Right atrium auricular region (tissue), 2 donors: ENCODE data around the gene PPY. TPM values are rescaled to one million over a fixed set of nuclear protein-coding genes. Genes with fewer than 3 reads are reported as not detected.

Source experiments
- DNase-seq: peaks from one replicate; pipeline ENCODE4 v3.0.0-alpha.2; 2019; ENCODE audit warnings: low spot score
- H3K27ac ChIP-seq, 2 donors: fragments of 200-600 bp; sonication (generic); 1 replicate in 1 of 2; 2 replicates in 1 of 2; pipeline ENCODE4 v1.5.1; 2016 to 2019
- H3K27me3 ChIP-seq, 2 donors: fragments of 200-600 bp; sonication (generic); one replicate each; pipeline versions ENCODE4 v1.5.1 to v1.6.0; 2017 to 2019
- H3K36me3 ChIP-seq: fragments of 200-600 bp; sonication (generic); one replicate; pipeline ENCODE4 v1.5.1; 2016
- H3K4me1 ChIP-seq, 2 donors: fragments of 200-600 bp; sonication (generic); one replicate each; pipeline versions ENCODE4 v1.5.1 to v1.6.0; 2017 to 2019
- H3K4me3 ChIP-seq, 2 donors: fragments of 200-600 bp; sonication (generic); 1 replicate in 1 of 2; 2 replicates in 1 of 2; pipeline ENCODE4 v1.5.1; 2017 to 2019; ENCODE audit warnings: mild to moderate bottlenecking in 1 of 2, moderate library complexity in 1 of 2
- H3K9me3 ChIP-seq, 2 donors: fragments of 200-600 bp; sonication (generic); one replicate each; pipeline ENCODE4 v1.5.1; 2019
- total RNA-seq, 2 donors: library from RNA; depleted of rRNA; stranded (reverse); fragments of >200 nt; gene quantifications; one replicate each; pipeline ENCODE4 v1.1.0, GENCODE V29; 2016
- TF ChIP-seq, protein P1 (sequence below), 2 donors: fragments of 200-600 bp; sonication (generic); IDR thresholded peaks; one replicate each; pipeline ENCODE4 v1.5.1; 2019; ENCODE audit warnings: antibody characterized with exemption in 2 of 2

The PPY gene
- total RNA-seq, 2 donors from 2014 or later, result not detected

DNA sequence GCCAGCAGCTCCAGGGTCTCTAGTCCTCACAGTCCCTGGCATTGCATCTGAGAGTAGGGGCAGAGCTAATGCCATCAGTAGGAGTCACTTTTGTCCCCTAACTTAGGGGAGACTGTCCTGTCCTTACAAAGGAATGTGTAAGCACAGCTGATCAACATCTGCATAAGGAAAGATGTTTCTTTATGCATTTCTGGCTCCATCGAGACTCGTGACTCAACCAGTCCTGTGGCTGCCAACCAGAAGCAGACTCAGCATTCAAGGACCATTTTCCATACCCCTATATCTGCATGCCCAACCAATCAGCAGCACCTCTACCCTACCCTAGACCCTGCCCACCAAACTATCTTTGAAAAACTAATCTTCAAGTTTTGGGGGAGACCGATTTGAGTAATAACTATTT lies 26.7 kb downstream of the PPY start:
- Histone ChIP-seq H3K27me3 (no peaks in the 10 kb centered on the region), H3K4me3 (no peak overlapping the region), H3K27ac (no peak overlapping the region), H3K36me3 (no peaks in the 10 kb centered on the region), H3K4me1 (peaks cover 0 to 4% of the 10 kb centered on the region in 2 donors), H3K9me3 (no peaks in the 10 kb centered on the region)
- DNase-seq, result no peak
- TF ChIP-seq, protein P1, sequence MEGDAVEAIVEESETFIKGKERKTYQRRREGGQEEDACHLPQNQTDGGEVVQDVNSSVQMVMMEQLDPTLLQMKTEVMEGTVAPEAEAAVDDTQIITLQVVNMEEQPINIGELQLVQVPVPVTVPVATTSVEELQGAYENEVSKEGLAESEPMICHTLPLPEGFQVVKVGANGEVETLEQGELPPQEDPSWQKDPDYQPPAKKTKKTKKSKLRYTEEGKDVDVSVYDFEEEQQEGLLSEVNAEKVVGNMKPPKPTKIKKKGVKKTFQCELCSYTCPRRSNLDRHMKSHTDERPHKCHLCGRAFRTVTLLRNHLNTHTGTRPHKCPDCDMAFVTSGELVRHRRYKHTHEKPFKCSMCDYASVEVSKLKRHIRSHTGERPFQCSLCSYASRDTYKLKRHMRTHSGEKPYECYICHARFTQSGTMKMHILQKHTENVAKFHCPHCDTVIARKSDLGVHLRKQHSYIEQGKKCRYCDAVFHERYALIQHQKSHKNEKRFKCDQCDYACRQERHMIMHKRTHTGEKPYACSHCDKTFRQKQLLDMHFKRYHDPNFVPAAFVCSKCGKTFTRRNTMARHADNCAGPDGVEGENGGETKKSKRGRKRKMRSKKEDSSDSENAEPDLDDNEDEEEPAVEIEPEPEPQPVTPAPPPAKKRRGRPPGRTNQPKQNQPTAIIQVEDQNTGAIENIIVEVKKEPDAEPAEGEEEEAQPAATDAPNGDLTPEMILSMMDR (IDR thresholded peaks at IDR 0.05), result no peak

DNA sequence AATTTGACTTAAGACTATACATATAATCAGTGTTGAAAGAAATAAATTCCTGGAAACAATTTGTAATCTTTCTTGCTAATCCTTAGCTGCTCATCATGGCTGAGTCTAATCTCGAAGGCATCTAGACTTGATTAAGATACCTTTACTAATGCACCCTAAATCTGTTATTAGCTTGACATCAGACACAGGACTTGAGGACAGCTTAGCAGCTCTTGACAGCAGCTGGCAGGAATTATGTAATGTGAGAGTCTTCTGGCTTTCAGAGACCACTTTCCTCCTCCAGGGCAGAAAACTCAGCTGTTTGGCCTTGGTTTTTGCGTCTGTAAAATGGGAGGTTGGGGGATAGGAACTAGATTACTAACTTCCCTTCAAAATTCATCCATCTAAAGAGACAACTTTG lies 27.8 kb downstream of the PPY start:
- no peak overlapping the region for H3K27ac ChIP-seq
- peaks cover 0 to 4% of the 10 kb centered on the region in 2 donors for H3K4me1 ChIP-seq
- TF ChIP-seq, protein P1 (IDR thresholded peaks at IDR 0.05), result no peak
- no peaks in the 10 kb centered on the region for H3K9me3 ChIP-seq
- no peak for DNase-seq
- H3K4me3 ChIP-seq, result no peak overlapping the region
- H3K36me3 ChIP-seq, result no peaks in the 10 kb centered on the region
- H3K27me3 ChIP-seq, result no peaks in the 10 kb centered on the region

DNA sequence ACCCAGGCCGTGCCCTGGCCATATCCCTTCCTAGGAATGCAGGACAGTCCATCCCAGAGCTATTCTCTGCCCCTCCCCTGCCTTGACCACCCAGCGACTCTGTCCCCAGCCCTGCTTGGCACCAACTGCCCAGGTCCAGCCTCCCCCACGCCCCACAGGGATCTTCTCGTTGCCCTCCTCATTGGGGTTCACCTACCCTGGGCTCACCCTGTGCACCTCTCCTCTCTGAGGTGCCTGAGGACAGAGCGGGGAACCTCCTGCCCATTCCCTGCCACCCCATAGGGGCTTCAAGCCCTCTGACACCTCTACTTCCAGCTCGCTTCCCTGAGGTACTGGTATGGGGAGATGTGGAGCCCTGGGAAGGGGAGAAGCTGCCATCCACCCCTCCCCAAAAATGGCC lies 28.7 kb downstream of the PPY start:
- Histone ChIP-seq H3K9me3 (no peaks in the 10 kb centered on the region), H3K36me3 (no peaks in the 10 kb centered on the region), H3K4me1 (peaks cover 0 to 4% of the 10 kb centered on the region in 2 donors), H3K27me3 (no peaks in the 10 kb centered on the region), H3K4me3 (no peak overlapping the region), H3K27ac (no peak overlapping the region)
- DNase-seq, result no peak
- TF ChIP-seq, protein P1 (IDR thresholded peaks at IDR 0.05), result no peak

GRCh38 chr17:43912635-43913304 lies 29.5 kb downstream of the PPY start:
- H3K4me1 ChIP-seq, result peaks cover 0 to 11% of the 10 kb centered on the region in 2 donors
- no peaks in the 10 kb centered on the region for H3K9me3 ChIP-seq
- TF ChIP-seq, protein P1 (IDR thresholded peaks at IDR 0.05), result no peak
- no peak overlapping the region for H3K27ac ChIP-seq
- H3K36me3 ChIP-seq, result no peaks in the 10 kb centered on the region
- DNase-seq, result no peak
- H3K27me3 ChIP-seq, result no peaks in the 10 kb centered on the region
- no peak overlapping the region for H3K4me3 ChIP-seq

DNA sequence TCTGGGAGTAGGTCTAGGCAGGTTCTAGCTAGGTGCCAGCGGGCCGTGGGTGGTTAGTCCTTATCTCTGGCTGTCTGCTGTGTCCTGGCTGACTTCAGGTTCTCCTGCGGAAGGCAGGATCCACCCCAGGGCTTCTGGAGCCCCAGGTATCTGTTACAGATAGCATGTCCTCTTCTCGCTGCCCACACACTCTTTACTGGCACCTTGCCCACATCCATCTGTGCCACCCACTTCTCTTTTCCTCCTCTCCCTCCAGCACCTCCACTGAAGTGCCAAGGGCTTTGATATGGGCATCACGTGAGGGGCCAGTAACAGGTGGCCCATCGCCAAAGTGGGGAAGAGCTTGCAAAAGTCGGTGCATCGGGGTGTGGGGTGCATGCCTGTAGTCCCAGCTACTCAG lies 30.4 kb downstream of the PPY start:
- H3K27me3 ChIP-seq, result no peaks in the 10 kb centered on the region
- H3K36me3 ChIP-seq, result no peaks in the 10 kb centered on the region
- no peak overlapping the region for H3K4me3 ChIP-seq
- H3K27ac ChIP-seq, result peak overlapping the region; percentile 21 to 61
- DNase-seq, result peak; percentile 61
- H3K9me3 ChIP-seq, result no peaks in the 10 kb centered on the region
- TF ChIP-seq, protein P1 (IDR thresholded peaks at IDR 0.05), result no peak
- peaks cover 0 to 15% of the 10 kb centered on the region in 2 donors for H3K4me1 ChIP-seq
